HG02884 (cell line): ENCODE data around the gene APOO.

Source experiments
- ATAC-seq: cut with Tn5 transposase; IDR thresholded peaks from one replicate; pipeline ENCODE4 v1.9.1; 2021; ENCODE audit warnings: mild to moderate bottlenecking, moderate library complexity; ENCODE audit not compliant: unreplicated experiment

APOO gene

DNA sequence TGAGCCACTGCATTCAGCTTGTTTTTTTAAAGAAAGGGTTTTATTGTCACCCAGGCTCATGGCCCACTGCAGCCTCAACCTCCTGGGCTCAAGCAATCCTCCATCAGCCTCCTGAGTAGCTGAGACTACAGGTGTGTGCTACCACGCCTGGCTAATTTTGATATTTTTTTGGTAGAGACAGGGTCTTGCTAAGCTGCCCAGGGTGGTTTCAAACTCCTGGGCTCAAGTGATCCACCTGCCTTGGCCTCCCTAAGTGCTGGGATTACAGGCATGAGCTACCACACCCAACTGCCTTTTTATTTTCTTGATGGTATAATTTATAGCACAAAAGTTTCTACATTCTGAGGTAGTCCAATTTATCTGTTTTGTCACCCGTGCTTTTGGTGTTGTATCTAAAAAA is 85.9 kb downstream of the APOO start:
- ATAC-seq, result no peak

DNA sequence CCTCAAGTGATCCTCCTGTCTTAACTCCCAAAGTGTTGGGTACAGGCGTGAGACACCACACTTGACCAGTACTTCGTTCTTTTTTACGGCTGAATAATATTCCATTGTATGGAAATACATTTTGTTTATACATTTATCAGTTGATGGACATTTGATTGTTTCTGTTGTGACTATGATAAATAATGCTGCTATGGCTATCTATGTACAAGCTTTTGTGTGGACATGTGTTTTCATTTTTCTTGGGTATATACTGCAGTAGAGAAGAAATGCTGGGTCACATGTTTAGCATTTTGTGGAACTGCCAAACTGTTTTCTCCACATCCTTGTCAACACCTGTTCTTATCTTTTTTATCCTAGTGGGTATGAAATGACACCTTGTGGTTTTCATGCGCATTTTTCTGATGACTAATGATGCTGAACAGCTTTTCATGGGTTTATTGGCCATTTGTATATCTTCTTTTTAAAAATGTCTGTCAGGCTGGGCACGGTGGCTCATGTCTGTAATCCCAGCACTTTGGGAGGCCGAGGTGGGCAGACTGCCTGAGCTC is 87.4 kb downstream of the APOO start:
- no peak for ATAC-seq

DNA sequence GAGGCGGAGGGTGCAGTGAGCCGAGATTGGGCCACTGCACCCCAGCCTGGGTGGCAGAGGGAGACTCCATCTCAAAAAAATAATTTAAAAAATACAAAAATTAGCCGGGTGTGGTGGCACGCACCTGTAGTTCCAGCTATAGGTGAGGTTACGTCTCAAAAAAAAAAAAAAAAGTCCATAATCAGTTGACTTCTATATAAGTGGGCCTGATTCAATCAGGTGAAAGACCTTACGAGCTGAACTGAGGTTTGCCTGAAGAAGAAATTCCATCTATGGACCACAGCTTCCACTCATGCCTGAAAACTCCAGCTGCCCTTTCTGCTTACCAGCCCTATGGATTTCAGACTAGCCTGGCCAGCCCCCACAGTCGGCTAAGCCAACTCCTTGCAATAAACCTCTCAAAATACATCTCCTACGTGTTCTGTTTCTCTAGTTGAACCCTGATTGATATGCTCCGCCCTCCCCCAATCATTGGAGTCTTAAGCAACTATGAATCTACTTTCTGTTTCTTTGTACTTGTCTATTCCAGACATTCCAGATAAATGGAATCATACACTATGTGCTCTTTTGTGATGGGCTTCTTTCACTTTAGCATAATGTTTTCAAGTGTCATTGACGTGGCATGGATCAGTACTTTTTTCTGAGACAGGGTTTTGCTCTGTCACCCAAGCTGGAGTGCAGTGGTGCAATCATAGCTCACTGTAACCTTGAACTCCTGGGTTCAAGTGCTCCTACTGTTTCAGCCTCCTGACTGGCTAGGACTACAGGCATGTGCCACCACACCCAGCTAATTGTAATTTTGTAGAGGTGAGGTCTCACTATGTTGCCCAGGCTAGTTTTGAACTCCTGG is 88.1 kb downstream of the APOO start:
- ATAC-seq, result no peak

DNA sequence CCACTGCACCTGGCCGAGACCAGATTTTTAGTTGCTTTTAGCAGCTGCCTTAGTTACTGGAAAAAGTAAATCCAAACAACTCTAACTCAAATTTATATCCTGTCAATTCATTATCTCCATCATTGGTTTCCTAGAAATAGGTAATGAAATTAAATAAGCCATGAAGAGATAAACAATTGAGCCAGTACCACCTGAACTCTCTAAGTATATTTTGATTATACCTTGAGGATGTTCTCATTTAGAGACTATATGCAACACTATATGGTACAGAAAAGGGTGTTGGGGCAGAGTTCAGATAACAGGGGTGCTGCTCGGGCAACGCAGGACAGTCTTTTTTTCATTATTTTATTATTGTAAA is 89.8 kb downstream of the APOO start:
- no peak for ATAC-seq

DNA sequence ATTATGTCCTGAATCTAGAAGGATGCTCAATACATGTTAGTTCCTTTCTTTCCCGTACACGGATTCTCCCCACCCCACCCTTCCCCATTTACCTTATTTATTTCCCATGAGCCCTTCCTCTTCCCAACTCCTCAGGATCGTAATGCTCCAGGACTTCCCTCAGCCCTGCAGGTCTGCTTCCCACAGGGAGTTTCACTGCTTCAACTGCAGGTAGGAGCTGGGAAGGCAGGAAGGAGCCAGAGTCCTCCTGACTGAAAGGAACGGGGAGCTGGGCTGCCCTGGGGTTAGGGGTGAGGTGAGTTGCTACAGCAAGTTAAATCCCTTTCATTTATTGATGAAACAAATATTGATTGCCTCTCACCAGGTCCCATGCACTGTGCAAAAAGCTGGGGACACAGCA is 91.6 kb downstream of the APOO start:
- no peak for ATAC-seq

DNA sequence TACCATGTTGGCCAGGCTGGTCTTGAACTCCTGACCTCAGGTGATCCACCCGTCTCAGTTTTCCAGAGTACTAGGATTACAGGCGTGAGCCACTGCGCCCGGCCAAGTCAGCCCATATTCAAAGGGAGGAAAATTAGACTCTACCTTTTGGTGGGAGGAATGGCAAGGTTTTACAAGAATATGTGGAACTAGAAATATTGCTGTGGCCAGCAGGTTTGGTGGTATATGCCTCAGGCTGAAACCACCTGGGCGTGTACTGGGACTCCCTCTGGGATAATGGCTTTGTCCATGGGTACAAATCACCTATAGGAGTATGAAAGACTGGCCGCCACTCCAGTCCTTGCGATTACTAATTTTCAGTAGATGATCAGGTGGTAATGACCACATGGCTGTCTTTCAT is 92.4 kb downstream of the APOO start:
- no peak for ATAC-seq

DNA sequence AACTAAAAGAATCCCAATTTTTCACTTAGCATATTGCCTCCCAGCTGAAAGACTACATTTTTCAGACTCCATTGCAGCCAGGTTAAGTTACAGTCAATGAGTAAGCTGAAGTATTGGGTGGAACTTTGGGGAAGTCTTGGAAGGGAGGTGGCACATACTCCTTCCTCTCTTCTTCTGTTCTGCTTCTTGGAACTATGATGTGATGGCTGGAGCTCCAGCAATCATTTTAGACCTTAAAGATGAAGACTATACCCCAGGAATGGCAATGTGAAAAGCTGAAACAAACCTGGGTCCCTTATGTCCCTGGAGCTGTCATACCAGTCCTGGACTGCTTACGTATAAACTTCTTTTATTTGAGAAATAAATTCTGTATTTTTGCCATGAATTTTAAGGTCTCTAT is 93.9 kb downstream of the APOO start:
- ATAC-seq, result no peak

DNA sequence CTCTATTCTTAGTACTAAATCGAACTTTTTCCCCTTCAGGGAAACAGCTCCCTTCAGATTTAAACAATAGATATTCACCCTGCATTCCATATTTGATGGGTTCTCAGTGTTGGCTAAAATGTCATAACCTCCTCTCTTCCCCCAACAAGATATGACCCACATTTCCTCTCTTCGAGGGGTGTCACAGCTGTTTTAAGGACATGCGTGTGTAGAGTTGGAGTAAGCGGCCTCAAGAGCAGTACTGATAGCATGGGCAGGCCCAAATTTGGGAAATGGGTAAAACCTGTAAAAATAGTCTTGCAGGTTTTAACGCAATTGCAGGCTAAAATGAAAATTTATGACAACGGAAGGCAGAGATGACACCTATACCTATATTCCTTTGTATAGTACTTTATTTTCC is 96.1 kb downstream of the APOO start:
- no peak for ATAC-seq

DNA sequence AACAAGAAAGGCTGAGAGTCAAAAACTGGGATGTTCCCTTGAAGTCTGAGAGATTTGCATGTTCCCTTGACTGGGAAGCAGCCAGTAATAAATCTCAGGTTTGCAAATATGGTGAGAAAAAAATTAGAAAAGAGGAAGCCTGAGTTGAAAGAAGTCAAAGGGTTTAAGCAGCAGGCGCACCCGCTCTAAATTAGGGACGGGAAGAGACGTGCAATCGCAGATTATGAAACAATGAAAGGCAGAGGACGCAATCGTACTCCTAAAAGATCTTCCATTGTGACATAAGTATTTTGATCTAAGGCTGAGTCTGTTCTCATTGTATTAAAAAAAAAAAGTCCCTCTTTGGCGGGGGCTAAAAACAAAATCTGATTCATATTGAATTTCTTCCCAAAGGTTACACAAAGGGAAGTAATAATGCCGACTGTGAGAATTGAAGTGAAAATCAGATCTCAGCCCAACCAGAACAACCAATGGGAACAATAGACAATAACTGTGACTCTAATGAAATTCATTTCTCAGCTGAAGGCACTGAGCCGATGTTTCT is 96.6 kb downstream of the APOO start:
- ATAC-seq, result no peak

DNA sequence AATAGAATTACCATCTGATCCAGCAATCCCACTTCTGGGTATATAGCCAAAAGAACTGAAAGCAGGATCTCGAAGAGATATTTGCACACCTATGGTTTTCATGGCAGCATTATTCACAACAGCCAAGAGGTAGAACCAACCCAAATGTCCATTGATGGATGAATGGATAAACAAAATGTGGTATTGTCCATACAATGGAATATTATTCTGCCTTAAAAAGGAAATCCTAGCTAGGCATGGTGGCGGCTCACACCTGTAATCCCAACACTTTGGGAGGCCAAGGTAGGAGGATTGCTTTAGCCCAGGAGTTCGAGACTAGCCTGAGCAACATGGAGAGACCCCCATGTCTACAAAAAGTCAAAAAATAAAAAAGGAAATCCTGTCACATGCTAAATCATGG is 97.5 kb downstream of the APOO start:
- ATAC-seq, result no peak

DNA sequence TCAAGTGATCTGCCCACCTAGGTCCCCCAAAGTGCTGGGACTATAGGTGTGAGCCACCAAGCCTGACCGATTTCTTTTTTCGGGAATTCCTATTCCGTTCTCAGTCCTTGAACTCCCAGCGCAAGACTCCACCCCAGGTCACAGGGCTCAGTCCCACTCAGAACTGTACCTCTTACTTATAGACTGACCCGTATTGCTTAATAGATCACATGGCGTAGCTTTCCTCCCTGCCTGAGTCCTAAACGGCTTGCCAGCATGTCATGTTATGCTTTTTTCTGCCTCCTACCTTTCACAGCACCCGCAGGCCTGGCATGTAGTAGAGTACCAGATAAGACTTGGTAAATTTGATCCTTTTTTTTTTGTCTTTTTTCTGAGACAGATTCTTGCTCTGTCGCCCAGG is 102.3 kb downstream of the APOO start:
- no peak for ATAC-seq

DNA sequence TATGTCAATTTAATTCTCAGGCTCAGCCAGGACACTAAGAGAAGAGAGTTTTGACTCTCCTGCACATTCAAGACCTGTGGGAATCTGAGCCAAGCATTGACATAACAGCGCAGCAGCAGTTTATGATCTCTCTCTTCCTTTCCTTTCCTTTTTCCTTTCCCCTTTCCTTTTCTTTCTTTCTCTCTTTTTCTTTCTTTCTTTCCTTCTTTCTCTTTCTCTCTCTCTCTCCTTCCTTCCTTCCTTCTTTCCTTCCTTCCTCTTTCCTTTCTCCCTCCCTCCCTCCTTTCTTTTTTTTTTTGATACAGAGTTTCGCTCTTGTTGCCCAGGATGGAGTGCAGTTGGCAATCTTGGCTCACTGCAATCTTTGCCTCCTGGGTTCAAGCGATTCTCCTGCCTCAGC is 103.2 kb downstream of the APOO start:
- ATAC-seq, result no peak

DNA sequence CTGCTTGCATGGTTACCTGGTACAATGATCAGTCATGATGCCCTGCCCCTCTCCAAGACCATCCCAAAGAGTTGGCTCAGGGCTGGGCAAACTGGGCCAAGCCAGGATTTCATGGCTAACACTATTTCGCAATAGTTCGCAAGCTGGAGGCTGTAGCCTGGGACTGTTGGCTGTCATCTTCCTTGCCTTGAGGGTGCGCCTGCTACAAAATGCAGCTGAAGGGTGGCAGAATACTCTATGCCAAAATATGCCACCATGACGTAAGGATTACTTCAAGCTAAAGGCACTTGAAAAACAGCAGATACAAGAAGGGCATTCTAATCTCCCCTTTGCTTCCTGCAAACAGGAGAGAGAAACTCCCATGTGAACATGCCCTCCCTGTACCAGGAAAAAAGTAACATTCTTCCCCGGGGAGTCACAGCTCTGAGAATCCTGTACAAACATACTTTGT is 103.8 kb downstream of the APOO start:
- ATAC-seq, result no peak

DNA sequence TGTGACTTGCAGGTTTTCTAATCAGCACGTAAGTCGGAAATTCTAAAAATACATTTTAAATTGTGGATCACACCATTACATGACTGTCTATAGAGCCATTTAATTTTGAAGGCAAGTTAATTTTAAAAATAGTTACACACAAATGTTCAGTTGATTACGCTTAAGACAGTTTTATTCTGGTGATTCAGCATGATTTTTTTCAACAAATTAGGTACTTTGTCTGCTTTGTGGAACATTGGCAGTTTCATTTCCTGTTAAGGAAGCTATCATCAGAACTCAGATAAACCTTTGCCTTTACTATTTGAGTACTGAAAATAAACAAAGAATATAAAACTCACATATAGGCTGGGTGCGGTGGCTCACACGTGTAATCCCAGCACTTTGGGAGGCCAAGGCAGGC is 105.3 kb downstream of the APOO start:
- ATAC-seq, result no peak

DNA sequence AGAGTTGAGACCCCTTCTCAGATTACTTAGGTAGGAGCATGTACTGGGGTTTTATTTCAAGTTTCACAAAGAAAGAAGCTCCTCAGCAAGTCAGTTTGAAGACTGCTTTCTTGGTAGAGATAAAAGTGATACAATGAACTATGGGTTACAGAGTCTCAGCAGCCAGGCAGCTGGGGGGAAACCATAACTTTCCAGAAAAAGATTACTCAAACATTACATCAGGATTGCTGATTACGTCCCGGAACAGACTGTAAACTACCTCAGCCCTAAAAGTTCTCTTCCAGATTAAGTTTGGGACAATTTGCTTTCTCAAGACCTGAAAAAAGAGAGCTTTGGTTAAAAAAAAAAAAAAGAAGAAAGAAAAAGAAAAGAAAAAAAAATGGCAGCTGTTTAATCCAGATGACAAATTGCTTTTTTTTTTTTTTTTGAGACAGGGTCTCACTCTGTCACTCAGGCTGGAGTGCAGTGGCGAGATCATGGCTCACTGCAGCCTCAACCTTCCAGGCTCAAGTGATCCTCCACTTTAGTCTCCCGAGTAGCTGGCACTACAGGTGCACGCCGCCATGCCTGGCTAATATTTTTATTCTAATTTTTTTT is 108.2 kb downstream of the APOO start:
- no peak for ATAC-seq

DNA sequence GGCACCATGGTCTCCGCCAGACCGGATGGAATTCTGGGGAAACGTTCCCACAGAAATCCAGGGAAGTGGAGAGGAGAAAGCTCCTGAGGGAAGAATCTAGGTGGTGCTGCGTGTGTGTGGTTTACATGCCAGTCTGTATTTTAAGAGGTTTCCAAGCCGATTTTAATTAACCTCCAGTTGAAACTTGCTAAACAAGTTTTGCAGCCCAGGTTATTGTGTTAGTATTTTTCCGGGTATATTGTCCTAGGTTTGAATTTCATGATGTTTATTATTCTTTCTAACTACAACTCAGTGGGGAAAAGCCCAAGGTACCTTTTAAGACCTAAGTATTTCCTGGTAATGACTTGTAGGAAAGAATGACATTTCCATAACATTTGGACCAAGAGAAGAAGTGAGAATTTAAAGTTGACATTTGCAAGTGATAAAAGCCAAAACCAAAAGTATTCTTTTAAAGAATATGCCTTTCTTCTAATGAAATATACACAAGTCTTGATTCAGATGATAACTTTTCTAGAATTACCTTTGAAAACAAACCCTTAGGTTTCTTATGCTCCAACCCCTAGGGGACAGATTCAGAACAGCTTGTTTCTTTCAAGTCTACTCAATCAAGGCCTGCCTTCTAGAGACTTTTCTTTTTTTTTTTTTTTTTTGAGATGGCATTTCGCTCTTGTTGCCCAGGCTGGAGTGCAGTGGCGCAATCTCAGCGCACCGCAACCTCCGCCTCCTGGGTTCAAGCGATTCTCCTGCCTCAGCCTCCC is 110.2 kb downstream of the APOO start:
- ATAC-seq, result no peak

DNA sequence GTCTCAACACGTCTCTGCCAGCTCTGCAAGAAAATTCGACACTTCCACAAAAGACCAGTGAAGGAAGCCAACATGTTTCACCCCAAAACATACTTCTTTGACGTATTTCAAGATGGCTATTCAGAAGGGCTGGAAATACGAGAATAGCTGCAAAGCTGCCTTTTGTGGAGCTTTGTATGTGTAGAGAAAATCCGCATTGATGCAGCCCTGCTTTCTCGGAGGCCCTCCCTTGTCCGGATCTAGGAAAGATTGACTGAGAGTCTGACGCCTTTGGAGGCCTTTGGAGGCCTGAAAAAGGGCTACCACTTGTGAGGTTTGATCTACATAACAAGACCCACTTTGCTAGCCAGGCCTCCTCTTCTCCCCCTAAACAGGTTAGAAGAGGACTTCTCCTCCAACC is 112.5 kb downstream of the APOO start:
- ATAC-seq, result no peak

DNA sequence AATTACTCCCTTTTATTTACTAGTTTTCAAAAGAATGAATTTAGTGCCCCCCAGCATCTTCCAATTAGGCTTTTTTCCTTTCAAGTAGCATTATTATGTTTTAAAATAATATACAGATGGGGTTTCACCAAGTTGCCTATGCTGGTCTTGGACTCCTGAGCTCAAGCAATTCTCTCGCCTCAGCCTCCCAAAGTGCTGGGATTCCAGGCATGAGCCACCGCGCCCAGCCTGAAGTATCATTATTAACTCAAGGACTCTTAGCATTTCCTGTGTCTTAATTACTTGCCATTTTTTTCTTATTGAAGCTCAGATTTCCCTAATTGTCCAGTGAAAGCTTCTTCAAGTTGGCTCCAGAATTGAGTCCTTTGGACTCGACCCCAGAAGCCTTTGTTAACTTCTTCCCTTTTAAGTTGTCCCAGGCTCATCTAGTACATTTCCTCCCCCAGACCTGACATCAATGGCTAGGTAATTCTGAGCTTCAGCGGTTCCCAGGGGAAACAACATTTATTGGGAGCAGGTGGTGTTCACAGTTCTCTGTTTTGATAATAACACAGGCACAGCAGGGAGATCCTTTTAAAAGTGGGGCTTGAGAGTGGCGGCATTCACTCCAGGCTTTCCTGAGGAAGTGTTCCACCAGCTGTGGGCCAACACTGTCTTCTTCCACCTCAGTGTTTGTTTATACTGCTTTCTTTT is 114.7 kb downstream of the APOO start:
- no peak for ATAC-seq

DNA sequence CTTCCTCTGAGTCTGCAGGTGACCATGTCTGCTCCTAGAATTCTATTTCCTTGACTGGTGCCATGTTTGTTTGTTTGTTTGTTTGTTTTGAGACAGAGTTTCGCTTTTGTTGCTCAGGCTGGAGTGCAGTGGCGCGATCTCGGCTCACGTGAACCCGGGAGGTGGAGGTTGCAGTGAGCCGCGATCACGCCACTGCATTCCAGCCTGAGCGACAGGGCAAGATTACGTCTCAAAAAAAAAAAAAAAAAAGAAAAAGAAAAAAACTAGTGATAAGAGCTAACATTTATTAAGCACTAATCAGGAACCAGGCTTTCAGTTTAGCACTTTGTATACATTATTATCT is 117.6 kb downstream of the APOO start:
- ATAC-seq, result no peak

DNA sequence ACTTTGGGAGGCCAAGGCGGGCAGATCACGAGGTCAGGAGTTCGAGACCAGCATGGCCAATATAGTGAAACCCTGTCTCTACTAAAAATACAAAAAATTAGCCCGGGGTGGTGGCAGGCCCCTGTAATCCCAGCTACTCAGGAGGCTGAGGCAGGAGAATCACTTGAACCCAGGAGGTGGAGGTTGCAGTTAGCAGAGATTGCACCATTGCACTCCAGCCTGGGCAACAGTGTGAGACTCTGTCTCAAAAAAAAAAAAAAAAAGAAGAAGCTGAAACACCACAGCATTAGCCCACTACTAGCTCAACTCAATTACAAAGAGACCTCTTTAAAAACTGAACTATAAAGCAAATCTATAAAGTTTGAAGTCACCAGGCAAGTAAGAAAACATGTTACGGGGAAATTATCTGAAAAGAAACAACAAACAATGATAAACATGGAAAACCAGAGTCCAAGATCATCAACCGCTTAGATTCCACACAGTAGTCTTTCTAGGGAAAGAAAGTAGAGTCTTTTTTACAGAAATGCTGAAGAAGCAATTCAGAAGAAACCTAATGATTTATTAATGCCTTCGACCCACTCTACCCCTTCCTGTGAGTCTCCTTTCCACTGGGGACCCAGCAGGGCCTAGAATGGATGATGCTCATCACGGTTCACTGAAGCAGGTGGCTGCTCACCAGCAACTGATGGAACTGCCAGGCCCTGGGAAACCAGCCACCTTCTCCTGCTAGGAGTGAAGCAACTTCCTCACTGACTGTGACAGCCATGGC is 118.2 kb downstream of the APOO start:
- ATAC-seq, result no peak
